B cell (primary cell): ENCODE measurements around the gene ADAMTSL1. TPM values are rescaled to one million over a fixed set of nuclear protein-coding genes. Genes with fewer than 3 reads are reported as not detected.

ENCODE experiments used
- ATAC-seq: fragments of 200-7000 bp; cut with Tn5 transposase; one replicate; pipeline ENCODE4 v1.10.0; 2021; ENCODE audit warnings: low read depth, mild to moderate bottlenecking, moderate number of reproducible peaks, moderate library complexity
- CTCF ChIA-PET: fragments of 350-600 bp; sonication (Branson Sonifier 250); formaldehyde crosslinking; loops from one replicate; lab custom pipeline; 2021; ENCODE audit warnings: antibody characterized with exemption, inconsistent platforms; lab: Charles Lee
- POLR2A ChIA-PET: fragments of 350-600 bp; sonication (Branson Sonifier 250); formaldehyde crosslinking; loops from one replicate; lab custom pipeline; 2021; ENCODE audit warnings: antibody characterized with exemption; lab: Charles Lee
- DNase-seq: peaks from one replicate; pipeline ENCODE4 v3.0.0; 2013
- H2AFZ ChIP-seq: 2 replicates; pipeline ENCODE4 v1.6.1; 2012; ENCODE audit warnings: mild to moderate bottlenecking, low read depth, low read length; ENCODE audit not compliant: insufficient read depth, poor library complexity, severe bottlenecking
- H3K27ac ChIP-seq, 2 donors: 1 replicate in 1 of 2; 2 replicates in 1 of 2; pipeline ENCODE4 v1.5.1; 2012 to 2013; ENCODE audit warnings: low read length in 2 of 2, mild to moderate bottlenecking in 2 of 2, moderate library complexity in 1 of 2
- H3K27me3 ChIP-seq, 4 experiments: fragments of 200-600 bp in 1 of 4; sonication (generic) in 1 of 4; replicated peaks in 1 of 4; 1 replicate in 2 of 4; 2 replicates in 2 of 4; pipeline versions ENCODE4 v1.6.1 to v1.7.0; 2013 to 2016; ENCODE audit warnings: low read length in 3 of 4, mild to moderate bottlenecking in 2 of 4, mixed read lengths in 1 of 4, moderate library complexity in 1 of 4; ENCODE audit not compliant: insufficient read depth in 4 of 4, control insufficient read depth in 3 of 4; ENCODE audit errors: control extremely low read depth in 1 of 4
- H3K36me3 ChIP-seq, 2 experiments: replicated peaks in 1 of 2; 1 replicate in 1 of 2; 2 replicates in 1 of 2; pipeline versions ENCODE4 v1.6.1 to v1.7.1; 2013; ENCODE audit warnings: low read length in 1 of 2; ENCODE audit not compliant: insufficient read depth in 2 of 2, control insufficient read depth in 1 of 2; ENCODE audit errors: control extremely low read depth in 1 of 2, extremely low read depth in 1 of 2
- H3K4me1 ChIP-seq, 2 donors: fragments of 200-600 bp in 1 of 2; sonication (generic) in 1 of 2; 1 replicate in 1 of 2; 2 replicates in 1 of 2; pipeline versions ENCODE4 v1.5.1 to v1.6.1; 2013 to 2017; ENCODE audit warnings: low read length in 2 of 2; ENCODE audit not compliant: control insufficient read depth in 2 of 2, insufficient read depth in 2 of 2
- H3K4me2 ChIP-seq: replicated peaks from 2 replicates; pipeline ENCODE3; 2012; ENCODE audit warnings: mild to moderate bottlenecking, low read depth, low read length; ENCODE audit not compliant: poor library complexity, severe bottlenecking
- H3K4me3 ChIP-seq, 5 experiments: fragments of 200-600 bp in 1 of 5; sonication (generic) in 1 of 5; 1 replicate in 3 of 5; 2 replicates in 2 of 5; pipeline versions ENCODE4 v1.5.1 to v1.7.0; 2011 to 2016; ENCODE audit warnings: low read length in 4 of 5, mild to moderate bottlenecking in 4 of 5, low read depth in 2 of 5, control low read depth in 1 of 5, moderate library complexity in 1 of 5; ENCODE audit not compliant: insufficient read depth in 1 of 5; ENCODE audit errors: control extremely low read depth in 1 of 5, extremely low read depth in 1 of 5
- H3K79me2 ChIP-seq: fragments of 200-600 bp; sonication (generic); one replicate; pipeline ENCODE4 v1.6.0; 2016; ENCODE audit warnings: low read length; ENCODE audit not compliant: control insufficient read depth, insufficient read depth
- H3K9ac ChIP-seq: fragments of 200-600 bp; sonication (generic); 2 replicates; pipeline ENCODE4 v1.6.1; 2017; ENCODE audit warnings: mild to moderate bottlenecking, low read length, moderate library complexity
- H3K9me3 ChIP-seq, 3 donors: one replicate each; pipeline versions ENCODE4 v1.6.1 to v1.7.1; 2013; ENCODE audit warnings: low read length in 2 of 3; ENCODE audit not compliant: control insufficient read depth in 2 of 3, insufficient read depth in 1 of 3; ENCODE audit errors: control extremely low read depth in 1 of 3
- H4K20me1 ChIP-seq: 2 replicates; pipeline ENCODE4 v1.6.0; 2012; ENCODE audit warnings: mild to moderate bottlenecking, low read length; ENCODE audit not compliant: insufficient read depth, control insufficient read depth, poor library complexity, severe bottlenecking
- H3K27ac Mint-ChIP-seq: one replicate; pipeline ENCODE4 v1.8.0; 2021; ENCODE audit warnings: mixed read lengths
- H3K27me3 Mint-ChIP-seq: one replicate; pipeline ENCODE4 v1.8.0; 2021; ENCODE audit warnings: mixed read lengths
- H3K4me1 Mint-ChIP-seq: one replicate; pipeline ENCODE4 v1.8.0; 2021; ENCODE audit warnings: mixed read lengths
- H3K4me3 Mint-ChIP-seq: one replicate; pipeline ENCODE4 v1.8.0; 2021; ENCODE audit warnings: mixed read lengths
- H3K9me3 Mint-ChIP-seq: one replicate; pipeline ENCODE4 v1.8.0; 2022; ENCODE audit warnings: mixed read lengths; ENCODE audit not compliant: insufficient read depth
- CTCF ChIP-seq: fragments of 200-600 bp; IDR thresholded peaks from one replicate; pipeline ENCODE4 v1.8.0; 2022; ENCODE audit warnings: antibody characterized with exemption, mild to moderate bottlenecking
- EZH2 ChIP-seq: IDR thresholded peaks from 2 replicates; pipeline ENCODE4 v1.6.1; 2012; ENCODE audit warnings: borderline replicate concordance, low read depth, mild to moderate bottlenecking, moderate library complexity, low read length; ENCODE audit not compliant: insufficient read depth, poor library complexity, severe bottlenecking
- WGBS: methylation state at CpG from one replicate; pipeline ENCODE4 v1.1.5; 2013; ENCODE audit warnings: missing lambda C conversion rate; ENCODE audit not compliant: insufficient coverage; 5-methylcytosine and 5-hydroxymethylcytosine counted together
- intact Hi-C: fragments of 100-400 bp; cut with micrococcal nuclease; formaldehyde crosslinking; loops from one replicate; pipeline ENCODE4 v1.10.0; 2022
- polyA plus RNA-seq: library from polyadenylated mRNA; depleted of rRNA; stranded (reverse); fragments of >200 nt; gene quantifications from 2 replicates; pipeline ENCODE4 v1.2.3, GENCODE V29; 2012
- total RNA-seq, 2 donors: library from RNA; stranded (reverse); fragments of 120-200 nt in 1 of 2; gene quantifications; 1 replicate in 1 of 2; 2 replicates in 1 of 2; pipeline versions ENCODE4 v1.2.3 to v1.2.4, GENCODE V29; 2013 to 2022

The ADAMTSL1 gene
- total and polyA plus RNA-seq, 2 donors (not counting 1 experiment from before 2014, with no cell fraction given) = not detected

GRCh38 chr9:18536554-18536953 is 62.6 kb downstream of the ADAMTSL1 start:
- no peak for ATAC-seq
- Histone ChIP-seq H3K27ac (no peak overlapping the region), H3K27me3 (no peaks in the 10 kb centered on the region), H3K9me3 (peaks cover 2 to 22% (median 5%) of the 10 kb centered on the region in 3 donors), H3K36me3 (no peaks in the 10 kb centered on the region), H3K9ac (no peak overlapping the region), H3K79me2 (no peaks in the 10 kb centered on the region), H4K20me1 (no peaks in the 10 kb centered on the region), H3K4me3 (no peak overlapping the region), H3K4me1 (no peaks in the 10 kb centered on the region), H2AFZ (no peak overlapping the region), H3K4me2 (no peak overlapping the region)
- CTCF ChIA-PET = no interaction called here
- H3K27ac Mint-ChIP-seq = no peak overlapping the region
- no peaks in the 10 kb centered on the region for H3K27me3 Mint-ChIP-seq
- H3K4me3 Mint-ChIP-seq = no peak overlapping the region
- intact Hi-C loops = no loop called here
- no peaks in the 10 kb centered on the region for H3K4me1 Mint-ChIP-seq
- TF ChIP-seq EZH2 (no peak), CTCF (no peak)
- DNase-seq = no peak
- peaks cover 15% of the 10 kb centered on the region for H3K9me3 Mint-ChIP-seq
- POLR2A ChIA-PET = no interaction called here

DNA sequence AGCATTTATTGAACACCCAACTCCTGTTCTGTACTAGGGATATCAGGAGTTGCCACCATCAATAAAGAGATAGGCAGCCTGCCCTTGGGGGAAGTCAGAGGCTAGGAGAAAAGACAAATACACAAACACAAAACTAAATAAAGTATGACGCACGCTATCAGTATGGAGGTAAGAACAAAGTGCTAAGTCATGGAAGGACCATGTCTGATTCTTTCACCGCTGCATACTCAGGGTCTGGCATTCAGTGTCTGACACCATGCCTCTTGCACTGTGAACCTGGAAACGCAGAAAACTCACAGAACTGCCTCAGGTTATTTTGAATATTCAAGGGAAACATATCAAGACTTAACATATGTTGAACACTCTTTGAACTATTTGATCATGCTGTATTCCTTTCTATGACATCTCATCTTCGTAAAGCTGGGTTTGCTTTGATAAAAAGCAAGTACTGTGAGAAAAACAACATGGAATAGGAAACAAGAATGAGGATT is 65.3 kb downstream of the ADAMTSL1 start:
- no peaks in the 10 kb centered on the region for H3K4me1 ChIP-seq
- H3K36me3 ChIP-seq = no peaks in the 10 kb centered on the region
- no peak overlapping the region for H3K4me3 ChIP-seq
- no peak for ATAC-seq
- no peak overlapping the region for H3K9ac ChIP-seq
- Mint-ChIP-seq H3K27ac (no peak overlapping the region), H3K4me3 (no peak overlapping the region), H3K9me3 (peaks cover 9% of the 10 kb centered on the region), H3K4me1 (no peaks in the 10 kb centered on the region), H3K27me3 (no peaks in the 10 kb centered on the region)
- no peaks in the 10 kb centered on the region for H3K27me3 ChIP-seq
- no peak overlapping the region for H3K27ac ChIP-seq
- H3K79me2 ChIP-seq = no peaks in the 10 kb centered on the region
- no peak overlapping the region for H2AFZ ChIP-seq
- ChIA-PET POLR2A (no interaction called here), CTCF (no interaction called here)
- no peak overlapping the region for H3K4me2 ChIP-seq
- H3K9me3 ChIP-seq = peaks cover 2 to 15% (median 5%) of the 10 kb centered on the region in 3 donors
- H4K20me1 ChIP-seq = no peaks in the 10 kb centered on the region
- DNase-seq = no peak
- TF ChIP-seq CTCF (no peak), EZH2 (no peak)
- intact Hi-C loops = no loop called here
- 100% methylated on average over 1 of the region's 5 CpGs for WGBS
